SK-N-SH treated with all-trans-retinoic acid at 6 μM for 48 hours (cell line): ENCODE results near the gene TIAM1.

Experiments
- OSR1 ChIP-seq: fragments of 250-450 bp; sonication (Bioruptor Pico); IDR thresholded peaks from 2 replicates; pipeline ENCODE4 v1.8.0; 2022; ENCODE audit warnings: moderate library complexity, mild to moderate bottlenecking, inconsistent platforms
- ZC3H10 ChIP-seq: fragments of 250-450 bp; sonication (Bioruptor Pico); IDR thresholded peaks from 2 replicates; pipeline ENCODE4 v1.5.1; 2021; ENCODE audit warnings: mild to moderate bottlenecking, moderate library complexity
- ZFP30 ChIP-seq: fragments of 450-650 bp; formaldehyde crosslinking; IDR thresholded peaks from 2 replicates; pipeline ENCODE4 v1.5.0; 2022; ENCODE audit warnings: mild to moderate bottlenecking, moderate library complexity

DNA sequence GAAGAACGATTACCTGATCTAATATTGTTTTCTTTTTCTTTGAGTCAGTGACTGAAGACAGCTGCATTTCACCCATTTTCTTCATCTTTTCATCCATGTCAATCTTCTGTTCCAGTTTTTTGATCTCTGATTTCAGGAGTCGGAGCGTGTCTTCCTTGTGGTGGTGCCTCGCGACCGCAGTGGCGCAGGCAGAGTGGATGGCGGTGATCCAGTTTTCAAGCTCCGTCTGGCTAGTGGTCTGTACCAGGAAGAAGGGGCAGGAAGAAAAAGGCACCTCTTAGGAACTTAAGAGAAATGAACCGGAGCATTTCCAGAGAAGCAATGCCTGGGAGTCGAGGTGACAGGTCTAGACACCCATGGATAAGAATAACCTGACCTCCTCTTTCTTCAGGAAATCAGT, 118.3 kb downstream of the TIAM1 start:
- TF ChIP-seq ZFP30, result no peak
- no peak for TF ChIP-seq ZC3H10 (CRISPR knock-in tag)
- TF ChIP-seq OSR1, result no peak
